GM19351 (cell line): ENCODE data around the gene ATRNL1.

ENCODE experiments used
- ATAC-seq: cut with Tn5 transposase; IDR thresholded peaks from one replicate; pipeline ENCODE4 v1.9.1; 2021; ENCODE audit warnings: mild to moderate bottlenecking, moderate library complexity; ENCODE audit not compliant: unreplicated experiment

ATRNL1 gene

GRCh38 chr10:115968236-115968635 lies 875.1 kb downstream of the ATRNL1 start:
- ATAC-seq, result no peak

GRCh38 chr10:115969591-115969990 lies 876.4 kb downstream of the ATRNL1 start:
- no peak for ATAC-seq

GRCh38 chr10:115971921-115972320 lies 878.8 kb downstream of the ATRNL1 start:
- ATAC-seq, result no peak

- no peak for ATAC-seq
Observed at GRCh38 chr10:115972426-115972825, 879.3 kb downstream of the ATRNL1 start.

- no peak for ATAC-seq
Observed at GRCh38 chr10:115974351-115974750, 881.2 kb downstream of the ATRNL1 start.

GRCh38 chr10:115974816-115975430 lies 881.8 kb downstream of the ATRNL1 start:
- no peak for ATAC-seq

- ATAC-seq, result no peak
Observed at GRCh38 chr10:115975506-115975905, 882.3 kb downstream of the ATRNL1 start.

- no peak for ATAC-seq
Observed at GRCh38 chr10:115976342-115976741, 883.2 kb downstream of the ATRNL1 start.

- ATAC-seq, result no peak
Observed at GRCh38 chr10:115977855-115978254, 884.7 kb downstream of the ATRNL1 start.

- ATAC-seq, result no peak
Observed at GRCh38 chr10:115979576-115979975, 886.4 kb downstream of the ATRNL1 start.

- no peak for ATAC-seq
Observed at GRCh38 chr10:115980470-115980869, 887.3 kb downstream of the ATRNL1 start.

- no peak for ATAC-seq
Observed at GRCh38 chr10:115981081-115981480, 887.9 kb downstream of the ATRNL1 start.

GRCh38 chr10:115982076-115982475 lies 888.9 kb downstream of the ATRNL1 start:
- no peak for ATAC-seq

- no peak for ATAC-seq
Observed at GRCh38 chr10:115982526-115982925, 889.4 kb downstream of the ATRNL1 start.

GRCh38 chr10:115985786-115986185 lies 892.6 kb downstream of the ATRNL1 start:
- ATAC-seq, result no peak

GRCh38 chr10:115988380-115988779 lies 895.2 kb downstream of the ATRNL1 start:
- no peak for ATAC-seq

- no peak for ATAC-seq
Observed at GRCh38 chr10:115989621-115990020, 896.5 kb downstream of the ATRNL1 start.

GRCh38 chr10:115992236-115992986 lies 899.2 kb downstream of the ATRNL1 start:
- no peak for ATAC-seq

GRCh38 chr10:115996031-115996430 lies 902.9 kb downstream of the ATRNL1 start:
- ATAC-seq, result no peak

GRCh38 chr10:115998301-115998700 lies 905.1 kb downstream of the ATRNL1 start:
- ATAC-seq, result no peak
